Common myeloid progenitor, CD34-positive (primary cell): ENCODE data around the gene NPAS1.

Source experiments
- CTCF ChIA-PET: fragments of 350-600 bp; sonication (Branson Sonifier 250); formaldehyde crosslinking; loops from one replicate; lab custom pipeline; 2021; ENCODE audit warnings: antibody characterized with exemption; lab: Charles Lee
- POLR2A ChIA-PET: fragments of 350-600 bp; sonication (Branson Sonifier 250); formaldehyde crosslinking; loops from one replicate; lab custom pipeline; 2021; ENCODE audit warnings: antibody characterized with exemption; lab: Charles Lee
- DNase-seq, 3 donors: peaks; one replicate each; pipeline versions ENCODE4 v3.0.0 to v3.0.0-alpha.2; 2013
- H3K27ac ChIP-seq, 2 experiments: 1 replicate in 1 of 2; 2 replicates in 1 of 2; pipeline ENCODE4 v1.7.0; 2013; ENCODE audit warnings: inconsistent platforms in 2 of 2, low read length in 2 of 2, mild to moderate bottlenecking in 2 of 2, low read depth in 1 of 2, moderate library complexity in 1 of 2; ENCODE audit not compliant: severe bottlenecking in 2 of 2, insufficient read depth in 1 of 2, poor library complexity in 1 of 2
- H3K27me3 ChIP-seq, 5 experiments: replicated peaks in 2 of 5; 1 replicate in 3 of 5; 2 replicates in 2 of 5; pipeline versions ENCODE4 v1.6.1 to v1.7.0; 2013; ENCODE audit warnings: low read length in 4 of 5, mild to moderate bottlenecking in 2 of 5, moderate library complexity in 2 of 5, inconsistent platforms in 1 of 5; ENCODE audit not compliant: insufficient read depth in 5 of 5, control insufficient read depth in 4 of 5
- H3K36me3 ChIP-seq, 4 experiments: 1 replicate in 2 of 4; 2 replicates in 2 of 4; pipeline versions ENCODE4 v1.6.1 to v1.7.0; 2013; ENCODE audit warnings: low read length in 3 of 4, control low read depth in 1 of 4, mild to moderate bottlenecking in 1 of 4; ENCODE audit not compliant: control insufficient read depth in 4 of 4, insufficient read depth in 4 of 4
- H3K4me1 ChIP-seq, 4 experiments: 1 replicate in 3 of 4; 2 replicates in 1 of 4; pipeline versions ENCODE4 v1.6.1 to v1.7.1; 2013; ENCODE audit warnings: low read length in 3 of 4, mild to moderate bottlenecking in 3 of 4, control low read depth in 1 of 4, inconsistent platforms in 1 of 4, moderate library complexity in 1 of 4; ENCODE audit not compliant: control insufficient read depth in 4 of 4, insufficient read depth in 4 of 4; ENCODE audit errors: control extremely low read depth in 1 of 4
- H3K4me3 ChIP-seq, 7 experiments: 1 replicate in 4 of 7; 2 replicates in 3 of 7; pipeline versions ENCODE4 v1.5.1 to v1.7.0; 2013; ENCODE audit warnings: mild to moderate bottlenecking in 7 of 7, low read length in 6 of 7, moderate library complexity in 6 of 7, inconsistent platforms in 2 of 7, low read depth in 2 of 7, control low read depth in 1 of 7; ENCODE audit not compliant: insufficient read depth in 4 of 7, control insufficient read depth in 1 of 7; ENCODE audit errors: extremely low read depth in 1 of 7
- H3K9me3 ChIP-seq, 5 experiments: 1 replicate in 4 of 5; 2 replicates in 1 of 5; pipeline versions ENCODE4 v1.6.1 to v1.7.1; 2013; ENCODE audit warnings: low read length in 4 of 5, mild to moderate bottlenecking in 2 of 5, inconsistent platforms in 1 of 5, low read depth in 1 of 5, moderate library complexity in 1 of 5; ENCODE audit not compliant: control insufficient read depth in 4 of 5, insufficient read depth in 2 of 5; ENCODE audit errors: control extremely low read depth in 1 of 5
- WGBS: methylation state at CpG from one replicate; pipeline ENCODE4 v1.1.5; 2013; ENCODE audit not compliant: insufficient coverage; 5-methylcytosine and 5-hydroxymethylcytosine counted together

NPAS1 gene

DNA sequence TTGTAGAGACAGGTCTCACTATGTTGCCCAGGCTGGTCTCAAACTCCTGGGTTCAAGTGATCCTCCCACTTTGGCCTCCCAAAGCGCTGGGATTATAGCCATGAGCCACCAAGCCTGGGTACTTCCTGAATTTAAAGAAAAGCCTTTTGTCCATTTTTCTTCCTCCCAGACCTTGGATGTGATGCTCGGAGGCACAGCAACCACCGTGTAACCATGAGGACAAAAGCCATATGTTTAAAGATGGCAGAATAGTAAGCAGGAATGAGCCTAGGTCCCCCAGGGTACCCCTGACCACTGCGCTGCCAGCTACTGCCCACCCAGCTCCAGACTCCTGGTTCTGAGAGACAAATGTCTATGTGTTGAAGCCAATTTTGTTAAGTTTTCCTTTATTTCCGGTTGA is 62.9 kb downstream of the NPAS1 start:
- Histone ChIP-seq H3K27ac (no peak overlapping the region), H3K4me1 (no peaks in the 10 kb centered on the region), H3K27me3 (no peaks in the 10 kb centered on the region), H3K4me3 (no peak overlapping the region), H3K36me3 (peaks cover 28 to 85% (median 63%) of the 10 kb centered on the region in 4 experiments), H3K9me3 (no peaks in the 10 kb centered on the region)
- WGBS, result 100% methylated on average over 4 of the region's 5 CpGs
- ChIA-PET CTCF (interaction anchor here (3.3 to 7.2 kb wide), 3 partner anchors 16 to 44 kb away, joined by 16 to 116 read pairs (median 36); partner anchors contain the start of gene ZC3H4), POLR2A (no interaction called here)
- no peak for DNase-seq

DNA sequence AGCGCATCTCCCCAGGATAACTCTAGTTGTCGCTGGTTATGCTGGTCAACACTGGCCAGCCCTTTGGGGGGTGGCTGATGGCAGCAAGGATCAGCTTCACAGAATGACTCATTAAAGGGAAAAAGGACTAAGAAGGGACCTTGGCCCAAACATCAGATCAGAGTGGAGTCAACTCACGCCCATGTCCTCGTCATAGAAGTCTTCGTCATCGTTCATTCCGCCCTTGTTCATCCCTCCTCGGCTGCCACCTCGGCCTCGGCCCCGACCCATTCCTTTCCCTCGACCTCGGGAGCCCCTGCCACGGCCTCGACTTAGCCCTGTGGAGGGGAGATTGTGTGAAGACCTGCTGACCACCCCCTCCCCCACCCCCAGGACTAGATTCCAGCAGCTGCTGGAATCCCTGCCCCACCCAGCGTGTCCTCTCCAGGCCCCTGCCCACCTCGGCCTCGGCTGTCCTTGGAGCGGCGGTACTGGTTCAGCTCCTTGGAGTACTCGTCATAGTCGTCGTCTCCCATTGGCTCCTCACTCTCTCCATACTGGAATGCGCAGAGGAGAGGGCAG is 65.3 kb downstream of the NPAS1 start:
- peaks cover 28 to 92% (median 69%) of the 10 kb centered on the region in 4 experiments for H3K36me3 ChIP-seq
- no peaks in the 10 kb centered on the region for H3K9me3 ChIP-seq
- ChIA-PET POLR2A (no interaction called here), CTCF (interaction anchor here (1.1 to 7.2 kb wide), 3 partner anchors 34 to 54 kb away, joined by 3 to 116 read pairs (median 36); partner anchors contain the start of gene ZC3H4)
- no peak for DNase-seq
- H3K4me1 ChIP-seq, result no peaks in the 10 kb centered on the region
- no peaks in the 10 kb centered on the region for H3K27me3 ChIP-seq
- over 99% methylated on average over 23 of the region's 24 CpGs for WGBS
- H3K27ac ChIP-seq, result no peak overlapping the region
- H3K4me3 ChIP-seq, result no peak overlapping the region

DNA sequence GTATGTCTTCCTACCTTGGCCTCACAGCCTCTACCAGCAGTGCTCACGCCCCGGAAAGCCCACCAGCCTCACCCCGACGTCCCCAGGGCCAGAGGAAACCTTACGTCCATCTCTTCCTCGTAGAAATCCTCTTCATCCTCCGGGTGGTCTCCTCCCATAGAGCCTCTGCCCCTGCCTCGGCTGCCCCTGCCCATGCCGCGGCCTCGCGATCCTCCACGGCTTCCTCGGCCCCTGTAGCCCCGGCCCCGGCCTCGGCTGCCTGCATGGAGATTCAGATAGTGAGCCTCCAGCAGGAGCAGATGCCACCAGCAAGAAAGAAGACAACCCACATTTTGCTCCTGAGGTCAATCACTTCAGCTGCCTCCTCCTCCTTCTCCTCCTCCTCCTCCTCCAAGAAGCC is 66.6 kb downstream of the NPAS1 start:
- H3K9me3 ChIP-seq, result no peaks in the 10 kb centered on the region
- ChIA-PET POLR2A (no interaction called here), CTCF (no interaction called here)
- H3K4me1 ChIP-seq, result no peaks in the 10 kb centered on the region
- no peak overlapping the region for H3K4me3 ChIP-seq
- H3K27me3 ChIP-seq, result no peaks in the 10 kb centered on the region
- DNase-seq, result no peak
- no peak overlapping the region for H3K27ac ChIP-seq
- WGBS, result 98% methylated on average over 17 of the region's 17 CpGs
- H3K36me3 ChIP-seq, result peaks cover 26 to 90% (median 70%) of the 10 kb centered on the region in 4 experiments

DNA sequence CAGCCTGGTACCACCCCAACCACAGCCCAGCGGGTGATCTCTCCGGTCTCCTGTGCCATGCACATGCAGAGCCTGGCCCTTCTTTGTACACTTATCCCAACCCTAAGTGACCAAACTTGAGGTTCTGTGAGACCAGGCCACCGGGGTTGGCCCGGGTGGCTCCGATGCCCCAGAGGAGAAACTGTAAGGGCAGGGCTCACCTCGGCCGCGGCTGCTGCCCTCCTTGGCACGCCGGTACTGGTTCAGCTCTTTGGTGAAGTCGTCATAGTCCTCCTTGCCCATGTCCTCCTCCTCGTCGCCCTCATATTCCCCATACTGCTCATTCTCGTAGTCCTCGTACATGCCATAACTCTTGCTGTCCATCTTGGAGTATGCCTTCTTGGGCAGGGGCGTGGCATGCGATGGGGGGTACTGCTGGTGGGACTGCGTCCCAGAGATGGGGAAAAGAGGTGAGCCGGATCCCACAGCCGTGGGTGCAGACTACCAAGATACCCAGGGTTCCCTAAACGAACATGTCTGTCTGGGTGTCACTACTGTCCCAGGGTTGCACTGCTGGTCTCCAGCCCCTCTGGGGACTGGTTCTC is 70.2 kb downstream of the NPAS1 start:
- Histone ChIP-seq H3K9me3 (no peaks in the 10 kb centered on the region), H3K27me3 (no peaks in the 10 kb centered on the region), H3K4me1 (peaks cover 0 to 15% (median 11%) of the 10 kb centered on the region in 4 experiments), H3K27ac (no peak overlapping the region), H3K4me3 (no peak overlapping the region), H3K36me3 (peaks cover 16 to 69% (median 54%) of the 10 kb centered on the region in 4 experiments)
- ChIA-PET POLR2A (no interaction called here), CTCF (interaction anchor here (0.6 to 1.5 kb wide), 3 partner anchors 36 to 77 kb away, joined by 3 read pairs; no protein-coding TSS in a partner anchor)
- no peak for DNase-seq
- WGBS, result 96% methylated on average over 21 of the region's 21 CpGs

DNA sequence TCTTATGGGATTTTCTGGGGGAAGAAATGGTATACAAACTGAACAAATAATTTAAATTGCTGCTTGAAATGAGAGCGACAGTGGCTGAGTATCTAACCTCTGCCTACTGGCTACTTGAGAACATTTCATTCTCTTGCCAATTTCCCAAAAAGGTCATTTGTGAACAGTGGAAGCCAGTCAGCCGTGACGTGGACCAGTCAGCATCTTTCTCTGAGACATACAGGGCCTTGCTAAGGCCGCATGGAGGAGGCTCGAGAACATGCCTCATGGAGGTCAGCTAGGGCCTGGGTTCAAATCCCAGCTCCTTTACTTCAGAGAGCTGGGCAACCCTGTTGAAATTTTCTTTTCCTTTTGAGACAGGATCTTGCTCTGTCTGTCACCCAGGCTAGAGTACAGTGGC is 73.6 kb downstream of the NPAS1 start:
- Histone ChIP-seq H3K27ac (no peak overlapping the region), H3K9me3 (no peaks in the 10 kb centered on the region), H3K36me3 (peaks cover 9 to 61% (median 40%) of the 10 kb centered on the region in 4 experiments), H3K27me3 (no peaks in the 10 kb centered on the region), H3K4me3 (no peak overlapping the region), H3K4me1 (peaks cover 0 to 40% (median 27%) of the 10 kb centered on the region in 4 experiments)
- CTCF ChIA-PET, result interaction anchor here (1.3 to 1.4 kb wide), 2 partner anchors 13 to 15 kb away, joined by 4 to 5 read pairs; no protein-coding TSS in a partner anchor
- DNase-seq, result no peak
- WGBS, result 98% methylated on average over 5 of the region's 5 CpGs
- POLR2A ChIA-PET, result no interaction called here

- no peak for DNase-seq
- POLR2A ChIA-PET, result no interaction called here
- WGBS, result 94% methylated on average over 9 of the region's 10 CpGs
- Histone ChIP-seq H3K4me3 (no peak overlapping the region), H3K27me3 (no peaks in the 10 kb centered on the region), H3K27ac (no peak overlapping the region), H3K36me3 (peaks cover 9 to 56% (median 38%) of the 10 kb centered on the region in 4 experiments), H3K9me3 (no peaks in the 10 kb centered on the region), H3K4me1 (peaks cover 0 to 40% (median 27%) of the 10 kb centered on the region in 4 experiments)
- CTCF ChIA-PET, result interaction anchor here (0.5 to 1.4 kb wide), 4 partner anchors 14 to 114 kb away, joined by 3 to 5 read pairs (median 4); no protein-coding TSS in a partner anchor
These were observed 74.2 kb downstream of the NPAS1 start for GRCh38 chr19:47093841-47094240.
